OCI-LY7 (cell line): ENCODE data around the gene AK2.

Source experiments
- CTCF ChIP-seq: fragments of 200-600 bp; sonication (generic); conservative IDR thresholded peaks from 2 replicates; pipeline ENCODE4 v1.5.1; 2014; ENCODE audit warnings: mild to moderate bottlenecking, antibody characterized with exemption, low read length, moderate library complexity, mixed read lengths
- EZH2phosphoT487 ChIP-seq: fragments of 200-600 bp; sonication (generic); IDR thresholded peaks from 2 replicates; pipeline ENCODE4 v1.6.1; 2018; ENCODE audit warnings: low read depth, borderline replicate concordance, mild to moderate bottlenecking, mixed run types, antibody characterized with exemption, low read length, moderate library complexity, mixed read lengths

- TF ChIP-seq CTCF = no peak
- no peak for TF ChIP-seq EZH2phosphoT487
These were observed 18.6 kb downstream of the AK2 start for GRCh38 chr1:33018112-33018511.
